Stimulated activated naive B cell treated with anti-CD40 and anti-IgM and Interleukin-4, amounts not matched to agents 10 μg/mL and 1 μg/mL and 100 μg/mL, for 72 hours (primary cell): ENCODE data around the gene ABHD6.
A peak's percentile ranks its signal among the peaks of the same experiment; 100 is the strongest.

Experiments
- ATAC-seq, 2 donors: fragments of 150-1000 bp; cut with Tn5 transposase; replicated peaks; 2 replicates each; pipeline ENCODE4 v1.10.0; 2021; ENCODE audit warnings: moderate library complexity in 1 of 2
- DNase-seq: peaks from one replicate; pipeline ENCODE4 v3.0.0; 2021
- H3K27ac Mint-ChIP-seq: one replicate; pipeline ENCODE4 v1.8.0; 2022; ENCODE audit warnings: mild to moderate bottlenecking, mixed read lengths
- H3K27me3 Mint-ChIP-seq, 2 donors: one replicate each; pipeline ENCODE4 v1.8.0; 2022; ENCODE audit warnings: mixed read lengths in 2 of 2
- H3K36me3 Mint-ChIP-seq, 2 donors: one replicate each; pipeline ENCODE4 v1.8.0; 2022; ENCODE audit warnings: mixed read lengths in 2 of 2, mild to moderate bottlenecking in 1 of 2
- H3K4me1 Mint-ChIP-seq, 2 donors: one replicate each; pipeline ENCODE4 v1.8.0; 2022; ENCODE audit warnings: mixed read lengths in 2 of 2, mild to moderate bottlenecking in 1 of 2
- H3K4me3 Mint-ChIP-seq, 2 donors: one replicate each; pipeline ENCODE4 v1.8.0; 2022; ENCODE audit warnings: mild to moderate bottlenecking in 2 of 2, mixed read lengths in 2 of 2, moderate library complexity in 1 of 2
- H3K9me3 Mint-ChIP-seq, 2 donors: one replicate each; pipeline ENCODE4 v1.8.0; 2022; ENCODE audit warnings: mixed read lengths in 2 of 2, mild to moderate bottlenecking in 1 of 2

The ABHD6 gene

DNA sequence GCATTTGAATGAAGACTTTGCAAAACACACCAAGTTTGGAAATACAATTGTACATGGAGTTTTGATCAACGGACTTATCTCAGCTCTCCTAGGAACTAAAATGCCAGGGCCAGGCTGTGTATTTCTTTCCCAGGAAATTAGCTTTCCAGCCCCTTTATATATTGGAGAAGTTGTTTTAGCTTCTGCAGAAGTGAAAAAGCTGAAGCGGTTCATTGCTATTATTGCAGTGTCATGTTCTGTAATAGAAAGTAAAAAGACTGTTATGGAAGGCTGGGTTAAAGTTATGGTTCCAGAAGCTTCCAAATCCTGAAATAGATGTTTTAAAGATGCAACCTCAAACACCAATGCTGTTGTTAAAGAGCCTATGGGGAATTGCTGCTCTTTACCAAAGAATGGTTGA is 80.2 kb downstream of the ABHD6 start:
- H3K27ac Mint-ChIP-seq, result peak overlapping the region; percentile 57
- no peak for DNase-seq
- H3K9me3 Mint-ChIP-seq, result no peaks in the 10 kb centered on the region
- no peak for ATAC-seq
- H3K36me3 Mint-ChIP-seq, result peaks cover 39 to 40% of the 10 kb centered on the region in 2 donors
- no peaks in the 10 kb centered on the region for H3K27me3 Mint-ChIP-seq
- H3K4me1 Mint-ChIP-seq, result peaks cover 6 to 28% of the 10 kb centered on the region in 2 donors
- H3K4me3 Mint-ChIP-seq, result no peak overlapping the region

DNA sequence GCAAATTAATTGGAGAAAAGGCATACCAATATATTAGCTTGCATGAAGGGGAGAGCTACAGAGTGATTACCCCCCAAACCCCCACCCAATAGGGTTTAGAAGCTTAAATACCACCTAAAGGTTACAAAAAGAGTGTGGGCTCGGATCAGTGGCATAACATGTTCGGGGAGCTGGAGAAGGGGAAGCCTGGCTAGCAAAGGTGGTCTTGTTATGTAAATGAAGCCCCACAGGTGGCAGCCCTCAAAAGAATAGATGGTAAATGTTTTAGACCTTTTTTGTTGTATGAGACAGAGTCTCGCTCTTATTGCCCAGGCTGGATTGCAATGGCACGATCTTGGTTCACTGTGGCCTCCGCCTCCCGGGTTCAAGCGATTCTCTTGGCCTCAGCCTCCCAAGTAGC is 84.2 kb downstream of the ABHD6 start:
- Mint-ChIP-seq H3K27ac (peak overlapping the region; percentile 10), H3K4me1 (peaks cover 29 to 64% of the 10 kb centered on the region in 2 donors), H3K9me3 (no peaks in the 10 kb centered on the region), H3K4me3 (peak overlapping the region in 1 of 2 donors; percentile 34), H3K27me3 (no peaks in the 10 kb centered on the region), H3K36me3 (peaks cover 21% of the 10 kb centered on the region in 2 donors)
- ATAC-seq (peak in 1 of 2 donors; percentile 41), DNase-seq (no peak)

DNA sequence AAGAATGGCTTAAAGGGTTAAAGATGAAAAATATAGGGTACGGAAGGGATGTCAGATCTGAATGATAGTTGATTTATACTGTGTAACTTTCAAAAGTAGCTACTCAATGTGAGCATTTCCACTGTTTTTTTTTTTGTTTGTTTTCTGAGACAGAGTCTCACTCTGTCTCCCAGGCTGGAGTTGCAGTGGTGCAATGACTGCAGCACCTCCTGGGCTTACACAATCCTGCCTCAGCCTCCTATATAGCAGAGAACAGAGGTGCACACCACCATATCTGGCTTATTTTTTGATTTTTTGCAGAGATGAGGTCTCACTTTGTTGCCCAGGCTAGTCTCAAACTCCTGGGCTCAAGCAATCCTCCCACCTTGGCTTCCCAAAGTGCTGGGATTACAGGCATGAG is 85.2 kb downstream of the ABHD6 start:
- Mint-ChIP-seq H3K9me3 (no peaks in the 10 kb centered on the region), H3K27ac (no peak overlapping the region), H3K4me3 (no peak overlapping the region), H3K4me1 (peaks cover 35 to 71% of the 10 kb centered on the region in 2 donors), H3K36me3 (peaks cover 15 to 18% of the 10 kb centered on the region in 2 donors), H3K27me3 (no peaks in the 10 kb centered on the region)
- no peak for DNase-seq
- ATAC-seq, result no peak

DNA sequence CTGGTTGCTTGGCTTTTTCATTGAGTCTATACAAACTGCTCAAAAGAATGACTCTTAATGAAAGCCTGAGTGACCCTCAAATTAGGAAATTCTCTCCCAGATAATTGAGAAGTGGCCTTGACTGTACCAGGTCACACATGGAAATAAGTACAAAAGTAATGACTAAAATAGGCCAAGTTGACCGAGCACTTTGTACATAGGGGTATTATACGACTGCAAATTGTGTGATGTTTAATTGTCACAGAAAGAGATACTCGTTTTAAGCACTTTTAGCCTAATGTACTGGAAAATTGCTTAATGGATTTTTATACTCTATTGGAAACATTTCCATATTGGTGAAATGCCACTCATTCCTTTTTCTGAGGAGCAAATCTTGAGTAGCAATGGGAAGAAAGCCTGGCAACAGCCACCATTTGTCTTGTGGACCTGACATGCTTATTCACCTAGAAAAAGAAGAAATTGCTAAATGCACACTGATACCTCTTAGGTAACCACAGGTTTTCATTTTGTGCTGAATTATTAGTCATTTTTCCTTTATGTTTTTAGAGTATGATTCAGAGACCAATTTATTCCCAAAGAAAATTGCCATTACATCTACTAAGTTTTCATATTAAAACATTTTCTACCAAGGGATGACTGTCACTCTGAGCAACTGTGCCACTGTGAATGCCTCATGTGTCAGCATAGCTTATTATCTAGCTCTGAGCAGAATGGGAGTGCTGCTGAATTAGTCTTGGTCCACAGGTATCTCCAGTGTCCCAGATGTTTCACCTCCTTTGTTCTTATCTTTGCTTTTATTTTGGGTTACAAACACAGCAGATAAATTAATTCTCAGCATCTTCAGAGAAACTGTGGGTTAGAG is 86.2 kb downstream of the ABHD6 start:
- no peaks in the 10 kb centered on the region for H3K9me3 Mint-ChIP-seq
- ATAC-seq, result peak in 1 of 2 donors; percentile 24
- peak overlapping the region; percentile 50 to 64 for H3K4me3 Mint-ChIP-seq

DNA sequence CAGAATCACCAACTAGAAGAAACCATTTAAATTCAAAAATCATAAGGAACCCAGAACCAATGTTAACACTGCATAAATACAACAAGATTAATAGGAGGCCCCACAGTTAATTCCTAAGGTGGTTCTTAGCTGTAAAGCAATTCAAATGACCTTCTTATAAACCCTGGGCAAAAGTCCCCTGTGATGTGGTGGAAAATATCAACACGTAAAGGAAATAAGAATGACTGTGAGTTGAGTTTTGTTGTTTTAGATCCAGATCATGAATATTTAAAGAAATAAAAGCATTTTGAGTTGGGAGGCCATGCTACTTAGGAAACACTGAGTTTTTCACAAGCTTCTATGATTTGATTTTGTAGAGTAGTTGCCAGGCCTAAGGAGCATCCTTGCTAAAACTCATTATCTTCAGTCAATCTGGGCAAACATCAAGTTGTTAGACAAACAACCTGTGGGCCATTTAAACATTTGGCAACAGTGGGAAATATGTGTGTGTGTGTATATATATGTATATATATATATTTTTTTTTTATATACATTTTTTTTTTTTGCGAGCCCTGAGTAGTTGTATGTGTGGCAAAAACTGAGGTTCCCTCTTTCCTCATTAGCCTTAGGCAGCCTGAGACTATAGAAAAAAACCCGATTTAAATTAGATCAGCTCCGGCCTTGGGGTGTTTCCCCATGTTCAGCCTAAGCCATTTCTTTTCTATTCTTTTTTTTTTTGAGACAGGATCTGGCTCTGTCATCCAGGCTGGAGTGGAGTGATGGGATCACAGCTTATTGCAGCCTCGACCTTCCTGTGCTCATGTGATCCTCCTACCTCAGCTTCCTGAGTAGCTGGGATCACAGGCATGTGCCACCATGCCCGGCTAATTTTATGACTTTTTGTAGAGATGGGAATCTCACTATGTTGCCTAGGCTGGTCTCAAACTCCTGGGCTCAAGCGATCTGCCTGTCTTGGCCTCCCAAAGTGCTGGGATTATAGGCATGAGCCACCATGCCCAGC is 87.1 kb downstream of the ABHD6 start:
- DNase-seq (no peak), ATAC-seq (peak; percentile 66 to 74)
- Mint-ChIP-seq H3K9me3 (no peaks in the 10 kb centered on the region), H3K36me3 (peaks cover 7 to 12% of the 10 kb centered on the region in 2 donors), H3K27me3 (no peaks in the 10 kb centered on the region), H3K4me1 (peaks cover 38 to 75% of the 10 kb centered on the region in 2 donors), H3K27ac (peak overlapping the region; percentile 93), H3K4me3 (peak overlapping the region; percentile 50 to 64)

More for the DNA sequence above, 86.2 kb downstream of the ABHD6 start:
- Mint-ChIP-seq H3K27me3 (no peaks in the 10 kb centered on the region), H3K4me1 (peaks cover 35 to 75% of the 10 kb centered on the region in 2 donors), H3K27ac (peak overlapping the region; percentile 93), H3K36me3 (peaks cover 11% of the 10 kb centered on the region in 2 donors)
- no peak for DNase-seq

DNA sequence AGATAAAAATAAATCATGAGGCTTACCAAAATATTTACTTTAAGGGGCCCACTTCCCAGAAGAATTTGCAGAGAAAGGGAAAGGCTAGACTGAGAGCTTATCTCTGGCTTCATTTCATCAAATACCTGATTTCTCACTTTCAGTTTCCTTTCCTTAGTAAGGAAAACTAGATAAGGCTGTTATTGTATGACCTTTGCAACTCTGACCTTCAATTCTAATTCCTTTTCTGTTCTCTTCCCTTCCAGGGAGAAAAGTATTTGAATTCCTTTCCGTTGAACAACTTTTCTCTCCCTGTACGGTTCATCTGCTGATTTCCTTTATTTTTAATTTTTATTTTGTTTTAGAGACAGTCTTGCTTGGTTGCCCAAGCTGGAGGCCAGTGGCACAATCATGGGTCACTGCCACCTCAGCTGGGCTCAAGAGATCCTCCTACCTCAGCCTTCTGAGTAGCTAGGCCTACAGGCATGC is 88.0 kb downstream of the ABHD6 start:
- H3K27ac Mint-ChIP-seq, result peak overlapping the region; percentile 93
- no peaks in the 10 kb centered on the region for H3K9me3 Mint-ChIP-seq
- H3K4me1 Mint-ChIP-seq, result peaks cover 38 to 76% of the 10 kb centered on the region in 2 donors
- H3K4me3 Mint-ChIP-seq, result peak overlapping the region; percentile 48 to 62
- ATAC-seq (peak; percentile 76 to 77), DNase-seq (no peak)
- H3K36me3 Mint-ChIP-seq, result peaks cover 5 to 9% of the 10 kb centered on the region in 2 donors
- no peaks in the 10 kb centered on the region for H3K27me3 Mint-ChIP-seq

DNA sequence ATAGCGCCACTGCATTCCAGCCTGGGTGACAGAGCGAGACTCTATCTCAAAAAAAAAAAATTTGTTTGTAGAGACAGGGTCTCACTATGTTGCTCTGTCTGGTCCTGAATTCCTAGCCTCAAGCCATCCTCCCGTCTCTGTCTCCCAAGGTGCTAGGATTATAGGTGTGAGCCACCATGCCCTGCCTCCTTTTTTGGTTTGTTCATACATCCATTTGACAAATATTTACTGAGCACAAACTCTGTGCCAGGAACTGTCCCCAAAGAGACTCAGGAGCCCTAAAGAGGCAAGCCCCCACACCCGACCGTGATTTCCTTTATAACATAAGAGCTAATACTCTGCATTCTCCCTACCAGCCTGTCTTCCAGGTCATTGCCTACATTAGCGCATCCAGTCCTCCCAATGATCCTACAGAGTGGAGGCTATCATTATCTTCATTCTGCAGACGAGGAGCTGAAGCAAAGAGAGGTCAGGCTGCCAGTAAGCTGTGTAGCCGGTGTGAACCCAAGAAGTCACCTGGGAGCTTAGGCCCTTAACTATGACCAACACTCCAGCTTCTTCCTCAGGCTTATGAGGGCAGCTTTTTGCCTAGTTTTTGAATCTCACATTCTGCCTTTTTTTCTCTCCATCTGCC is 88.8 kb downstream of the ABHD6 start:
- peaks cover 41 to 74% of the 10 kb centered on the region in 2 donors for H3K4me1 Mint-ChIP-seq
- DNase-seq (no peak), ATAC-seq (no peak)
- no peaks in the 10 kb centered on the region for H3K27me3 Mint-ChIP-seq
- peaks cover 2 to 9% of the 10 kb centered on the region in 2 donors for H3K36me3 Mint-ChIP-seq
- no peak overlapping the region for H3K4me3 Mint-ChIP-seq
- H3K27ac Mint-ChIP-seq, result peak overlapping the region; percentile 93
- H3K9me3 Mint-ChIP-seq, result no peaks in the 10 kb centered on the region

DNA sequence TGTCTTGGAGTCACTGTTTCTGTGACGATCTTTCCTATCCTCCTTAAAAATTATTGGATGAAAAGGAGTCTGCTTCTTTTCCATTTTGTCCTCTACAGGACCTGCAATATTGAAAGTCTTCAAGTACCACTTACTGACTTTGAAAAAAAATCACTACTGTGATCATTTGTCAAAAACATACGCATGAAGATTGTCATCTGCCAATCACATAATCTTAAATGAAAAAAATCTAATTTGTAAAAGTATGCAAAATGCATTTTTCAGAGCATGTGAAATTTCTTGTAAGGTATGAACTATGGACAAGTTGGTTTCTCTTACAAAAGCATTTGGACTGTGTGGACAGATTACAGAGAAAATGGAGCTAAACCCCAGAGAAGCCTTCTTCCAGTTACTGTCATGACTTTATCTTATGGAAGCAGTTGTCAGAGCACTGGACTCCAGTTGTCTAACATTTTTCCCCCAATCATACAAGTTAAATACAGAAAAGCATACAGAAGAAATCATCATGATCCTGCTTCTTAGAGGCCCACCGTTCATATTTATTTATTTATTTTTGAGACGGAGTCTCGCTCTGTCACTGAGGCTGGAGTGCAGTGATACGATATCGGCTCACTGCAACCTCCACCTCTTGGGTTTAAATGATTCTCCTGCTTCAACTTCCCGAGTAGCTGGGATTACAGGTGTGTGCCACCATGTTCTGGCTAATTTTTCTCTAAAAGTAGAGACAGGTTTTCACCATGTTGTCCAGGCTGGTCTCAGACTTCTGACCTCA is 91.7 kb downstream of the ABHD6 start:
- peaks cover 0 to 9% of the 10 kb centered on the region in 2 donors for H3K36me3 Mint-ChIP-seq

DNA sequence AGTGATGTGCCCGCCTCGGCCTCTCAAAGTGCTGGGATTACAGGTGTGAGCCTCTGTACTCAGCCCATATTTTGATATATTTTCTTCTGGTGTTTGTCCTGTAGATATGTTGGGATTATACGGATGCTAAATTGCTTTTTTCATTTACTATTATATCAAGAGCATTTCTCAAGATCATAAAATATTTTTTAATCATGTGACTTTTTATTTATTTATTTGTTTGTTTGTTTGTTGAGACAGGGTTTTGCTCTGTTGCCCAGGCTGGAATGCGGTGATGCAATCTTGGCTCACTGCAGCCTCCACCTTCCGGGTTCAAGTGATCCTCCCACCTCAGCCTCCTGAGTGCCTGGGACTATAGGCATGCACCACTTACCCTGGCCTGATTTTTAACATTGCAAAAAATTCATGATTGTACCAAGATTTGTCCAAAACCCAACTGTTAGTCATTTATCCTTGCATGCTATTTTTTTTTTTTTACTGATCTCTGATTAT is 92.4 kb downstream of the ABHD6 start:
- Mint-ChIP-seq H3K4me3 (no peak overlapping the region), H3K27me3 (no peaks in the 10 kb centered on the region), H3K27ac (no peak overlapping the region), H3K36me3 (peaks cover 3 to 9% of the 10 kb centered on the region in 2 donors), H3K9me3 (no peaks in the 10 kb centered on the region), H3K4me1 (peaks cover 31 to 64% of the 10 kb centered on the region in 2 donors)
- no peak for ATAC-seq
- DNase-seq, result no peak

More for the DNA sequence above, 91.7 kb downstream of the ABHD6 start:
- ATAC-seq (no peak), DNase-seq (no peak)
- no peak overlapping the region for H3K4me3 Mint-ChIP-seq
- H3K27me3 Mint-ChIP-seq, result no peaks in the 10 kb centered on the region
- peaks cover 30 to 64% of the 10 kb centered on the region in 2 donors for H3K4me1 Mint-ChIP-seq
- H3K27ac Mint-ChIP-seq, result peak overlapping the region; percentile 16
- no peaks in the 10 kb centered on the region for H3K9me3 Mint-ChIP-seq

DNA sequence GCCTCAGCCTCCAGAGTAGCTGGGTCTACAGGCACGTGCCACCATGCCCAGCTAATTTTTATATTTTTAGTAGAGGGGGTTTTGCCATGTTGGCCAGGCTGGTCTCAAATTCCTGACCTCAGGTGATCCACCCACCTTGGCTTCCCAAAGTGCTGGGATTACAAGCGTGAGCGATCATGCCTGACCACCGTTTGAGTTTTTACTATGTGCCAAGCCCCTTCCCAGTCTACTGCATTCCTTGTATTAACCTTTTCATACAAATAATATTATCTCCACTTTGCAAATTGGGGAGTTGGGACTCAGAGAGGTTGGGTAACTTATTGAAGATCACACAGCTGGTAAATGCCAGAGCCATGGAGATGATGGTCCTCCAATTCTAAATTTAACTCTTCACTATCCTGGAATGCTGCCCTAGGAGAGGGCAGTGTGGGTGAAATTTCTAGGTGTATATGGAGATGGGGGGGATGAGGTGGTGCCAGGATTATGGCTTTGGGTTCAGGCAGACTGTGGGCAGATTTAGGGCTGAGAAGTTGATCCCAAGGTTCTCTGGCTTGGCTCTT is 94.1 kb downstream of the ABHD6 start:
- Mint-ChIP-seq H3K27ac (peak overlapping the region; percentile 82), H3K9me3 (no peaks in the 10 kb centered on the region), H3K36me3 (peaks cover 10 to 14% of the 10 kb centered on the region in 2 donors), H3K4me1 (peaks cover 30 to 64% of the 10 kb centered on the region in 2 donors), H3K4me3 (peak overlapping the region; percentile 80 to 90), H3K27me3 (no peaks in the 10 kb centered on the region)
- ATAC-seq (no peak), DNase-seq (no peak)

DNA sequence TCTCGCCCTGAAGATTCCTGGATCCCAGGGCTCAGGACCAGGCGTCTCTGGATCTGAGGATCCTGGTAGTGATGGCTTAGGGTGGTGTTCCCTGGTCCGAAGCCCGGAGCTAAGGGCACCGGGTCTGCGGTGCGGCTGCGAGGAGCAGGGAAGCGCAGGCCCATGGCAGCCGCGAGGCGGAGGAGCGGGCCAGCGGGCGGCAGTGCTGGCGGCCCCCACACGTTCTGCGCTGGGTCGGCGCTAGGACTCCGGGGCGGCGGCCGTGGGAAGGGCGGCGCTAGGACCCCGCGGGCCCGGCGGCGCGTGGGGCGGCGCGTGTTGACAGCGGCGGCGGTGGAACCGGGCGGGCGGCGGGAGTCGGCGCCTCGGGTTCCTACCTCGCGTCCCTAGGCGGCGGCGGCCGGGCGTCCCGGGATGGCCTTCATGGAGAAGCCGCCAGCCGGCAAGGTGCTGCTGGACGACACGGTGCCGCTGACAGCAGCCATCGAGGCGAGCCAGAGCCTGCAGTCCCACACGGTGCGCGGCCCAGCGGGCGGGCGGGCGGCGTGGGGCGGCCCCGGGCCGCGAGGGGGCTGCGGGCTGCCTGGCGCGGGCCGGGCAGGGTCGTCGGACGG is 95.1 kb downstream of the ABHD6 start, which contains the start of gene PXK:
PXK (plus strand) TSS at position 318 of the 614 bp plus-strand sequence; CDS start at position 415, 97 bp downstream.
- Mint-ChIP-seq H3K4me3 (peak within 1 kb of the TSS; percentile 99 to 100), H3K27ac (peak within 1 kb of the TSS; percentile 94), H3K9me3 (no peaks in the 10 kb centered on the region), H3K36me3 (peaks cover 10 to 14% of the 10 kb centered on the region in 2 donors), H3K27me3 (no peaks in the 10 kb centered on the region), H3K4me1 (peaks cover 27 to 66% of the 10 kb centered on the region in 2 donors)
- ATAC-seq, result peak; percentile 92 to 93
- DNase-seq, result peak; percentile 76
